Right atrium auricular region (tissue), 2 donors: ENCODE results near the gene ZSWIM4. TPM values are rescaled to one million over a fixed set of nuclear protein-coding genes. Genes with fewer than 3 reads are reported as not detected.
A peak's percentile ranks its signal among the peaks of the same experiment; 100 is the strongest.

ENCODE experiments used
- DNase-seq: peaks from one replicate; pipeline ENCODE4 v3.0.0-alpha.2; 2019; ENCODE audit warnings: low spot score
- H3K27ac ChIP-seq, 2 donors: fragments of 200-600 bp; sonication (generic); 1 replicate in 1 of 2; 2 replicates in 1 of 2; pipeline ENCODE4 v1.5.1; 2016 to 2019
- H3K27me3 ChIP-seq, 2 donors: fragments of 200-600 bp; sonication (generic); one replicate each; pipeline versions ENCODE4 v1.5.1 to v1.6.0; 2017 to 2019
- H3K36me3 ChIP-seq: fragments of 200-600 bp; sonication (generic); one replicate; pipeline ENCODE4 v1.5.1; 2016
- H3K4me1 ChIP-seq, 2 donors: fragments of 200-600 bp; sonication (generic); one replicate each; pipeline versions ENCODE4 v1.5.1 to v1.6.0; 2017 to 2019
- H3K4me3 ChIP-seq, 2 donors: fragments of 200-600 bp; sonication (generic); 1 replicate in 1 of 2; 2 replicates in 1 of 2; pipeline ENCODE4 v1.5.1; 2017 to 2019; ENCODE audit warnings: mild to moderate bottlenecking in 1 of 2, moderate library complexity in 1 of 2
- H3K9me3 ChIP-seq, 2 donors: fragments of 200-600 bp; sonication (generic); one replicate each; pipeline ENCODE4 v1.5.1; 2019
- CTCF ChIP-seq, 2 donors: fragments of 200-600 bp; sonication (generic); IDR thresholded peaks; one replicate each; pipeline ENCODE4 v1.5.1; 2019; ENCODE audit warnings: antibody characterized with exemption in 2 of 2
- microRNA counts, 2 donors: library from miRNA; unstranded; fragments of <30 nt; microRNA quantifications; one replicate each; lab custom pipeline; 2016 to 2017
- microRNA-seq, 2 donors: library from miRNA; unstranded; fragments of <30 nt; microRNA quantifications; one replicate each; pipeline ENCODE4, GENCODE V29; 2016 to 2017; ENCODE audit warnings: borderline number of aligned reads in 2 of 2, borderline replicate concordance in 1 of 2
- total RNA-seq, 2 donors: library from RNA; depleted of rRNA; stranded (reverse); fragments of >200 nt; gene quantifications; one replicate each; pipeline ENCODE4 v1.1.0, GENCODE V29; 2016

Gene ZSWIM4
- total RNA-seq, 2 donors from 2014 or later = 5.7 to 9.8 TPM

- Histone ChIP-seq H3K36me3 (no peaks in the 10 kb centered on the region), H3K4me1 (peaks cover 0 to 32% of the 10 kb centered on the region in 2 donors), H3K27ac (no peak overlapping the region), H3K4me3 (no peak overlapping the region), H3K27me3 (no peaks in the 10 kb centered on the region), H3K9me3 (no peaks in the 10 kb centered on the region)
- no peak for TF ChIP-seq CTCF (IDR thresholded peaks at IDR 0.05)
- no peak for DNase-seq
These were observed 82.1 kb downstream of the ZSWIM4 start for GRCh38 chr19:13877303-13877702.

DNA sequence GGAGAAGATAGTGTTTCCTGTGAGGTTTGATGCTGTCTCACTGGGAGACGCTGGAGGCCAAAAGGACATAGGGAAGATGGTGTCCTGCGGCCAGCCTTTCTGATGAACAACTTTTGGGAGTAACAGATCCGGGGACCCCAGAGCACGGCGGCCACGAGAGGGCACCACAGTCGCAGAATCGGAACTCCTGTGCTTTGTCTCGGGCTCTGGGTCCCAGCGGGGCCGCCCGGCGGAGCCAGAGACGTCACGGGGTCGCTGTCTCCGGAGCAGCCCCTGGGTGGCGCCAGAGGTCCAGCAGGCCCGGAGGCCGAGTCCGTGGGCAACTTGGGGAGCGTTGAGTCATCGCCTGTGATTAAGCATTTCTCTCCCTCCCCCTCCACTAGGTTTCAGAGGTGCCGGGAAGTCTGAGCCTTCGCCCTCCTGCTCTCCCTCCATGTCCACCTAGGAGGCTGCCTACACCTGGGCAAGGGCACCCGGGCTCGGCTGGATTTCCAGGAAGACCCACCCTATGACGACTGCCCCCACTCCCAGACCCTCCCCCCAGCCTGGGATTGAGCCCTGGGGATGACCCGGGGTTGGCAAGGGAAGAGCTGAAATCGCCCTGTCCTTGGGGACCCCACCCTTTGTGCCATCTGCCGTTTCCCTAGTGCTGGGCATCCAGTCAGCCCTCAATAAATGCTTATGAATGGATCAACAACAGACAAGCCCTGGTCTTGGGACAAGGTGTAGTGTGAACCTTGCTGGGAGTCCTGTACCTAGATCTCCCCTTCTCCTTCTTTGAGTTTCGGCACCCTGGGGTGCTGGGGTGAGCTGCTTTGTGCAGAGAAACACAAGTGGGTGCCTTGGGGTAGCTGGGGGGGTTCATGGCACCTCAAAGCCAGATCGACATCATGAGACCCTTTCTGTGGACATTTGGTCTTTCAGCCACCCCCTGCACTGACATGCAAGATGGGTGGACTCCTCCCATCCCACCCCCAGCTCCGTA lies 85.1 kb downstream of the ZSWIM4 start:
- H3K9me3 ChIP-seq = no peaks in the 10 kb centered on the region
- H3K36me3 ChIP-seq = no peaks in the 10 kb centered on the region
- DNase-seq = peak; percentile 99
- peak overlapping the region; percentile 63 to 82 for H3K27ac ChIP-seq
- H3K27me3 ChIP-seq = no peaks in the 10 kb centered on the region
- peak; percentile 98 to 100 for TF ChIP-seq CTCF (IDR thresholded peaks at IDR 0.05)
- peaks cover 0 to 22% of the 10 kb centered on the region in 2 donors for H3K4me1 ChIP-seq
- H3K4me3 ChIP-seq = peak overlapping the region in 1 of 2 donors; percentile 35

DNA sequence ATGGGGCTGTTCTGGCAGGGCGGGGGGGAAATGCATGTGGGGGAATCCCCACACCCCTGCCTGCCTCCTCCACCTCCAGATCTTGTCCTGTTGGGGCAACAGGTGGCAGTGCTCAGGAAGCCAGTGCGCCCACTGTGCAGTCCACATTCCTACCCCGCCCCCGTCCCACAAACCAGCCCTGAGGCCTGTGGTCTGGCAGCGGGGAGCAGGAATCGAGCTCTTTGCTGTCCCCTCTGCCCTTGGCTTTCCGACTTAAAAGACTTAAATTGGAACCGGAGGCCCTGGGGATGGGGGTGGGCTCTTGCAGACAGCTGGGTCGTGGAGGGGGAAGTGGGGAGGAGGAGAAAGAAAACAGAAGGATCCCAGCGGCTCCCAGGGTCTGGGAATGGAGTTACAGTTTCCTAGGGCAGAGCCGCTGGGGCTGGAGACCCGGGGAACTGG lies 86.0 kb downstream of the ZSWIM4 start:
- no peaks in the 10 kb centered on the region for H3K9me3 ChIP-seq
- no peaks in the 10 kb centered on the region for H3K27me3 ChIP-seq
- no peak overlapping the region for H3K4me3 ChIP-seq
- H3K36me3 ChIP-seq = no peaks in the 10 kb centered on the region
- no peak for TF ChIP-seq CTCF (IDR thresholded peaks at IDR 0.05)
- peak overlapping the region in 1 of 2 donors; percentile 82 for H3K27ac ChIP-seq
- H3K4me1 ChIP-seq = peaks cover 0 to 22% of the 10 kb centered on the region in 2 donors
- no peak for DNase-seq

MicroRNA genes within 50 kb of the gene (microRNA counts, 767-probe panel; counts per million panel counts)
- 2,294 to 3,937 counts per million in 2 donors for microRNA hsa-miR-181c-5p (lab: Ali Mortazavi, UCI)
- microRNA hsa-miR-23a-3p (lab: Ali Mortazavi, UCI) = 5,208 to 11,631 counts per million in 2 donors
- 3,999 to 8,696 counts per million in 2 donors for microRNA hsa-miR-24-3p (lab: Ali Mortazavi, UCI)
- 0 to 1,767 counts per million in 2 donors for microRNA hsa-miR-27a-3p (lab: Ali Mortazavi, UCI)

Small RNA genes within 50 kb of the gene (microRNA-seq; reads per million reads assigned to microRNA genes)
- 279 to 438 reads per million in 2 donors for gene MIR181C
- gene MIR181D = 457 to 569 reads per million in 2 donors

Other genes starting within 250 kb of the ZSWIM4 start
- 10 to 100 TPM; 18.2 to 19.4 TPM for gene MRI1, start 30.9 kb upstream of the ZSWIM4 start, total RNA-seq
- 100 to 1,000 TPM; 272 to 304 TPM for gene C19orf53, start 21.0 kb upstream of the ZSWIM4 start, total RNA-seq
- gene NANOS3, start 81.7 kb downstream of the ZSWIM4 start, total RNA-seq = not detected
- gene BRME1, start 110.7 kb downstream of the ZSWIM4 start, total RNA-seq = under 1 TPM; 0.28 to 0.70 TPM
- 10 to 100 TPM; 16.1 to 22.6 TPM for gene CC2D1A, start 110.8 kb downstream of the ZSWIM4 start, total RNA-seq
- 1 to 10 TPM in 1 of 2 donors, under 1 TPM in 1; 0.47 to 1.1 TPM for gene PODNL1, start 143.0 kb downstream of the ZSWIM4 start, total RNA-seq
- 10 to 100 TPM; 10.6 to 12.2 TPM for gene DCAF15, start 157.1 kb downstream of the ZSWIM4 start, total RNA-seq
- gene RFX1, start 210.9 kb downstream of the ZSWIM4 start, total RNA-seq = 1 to 10 TPM; 3.2 to 5.2 TPM
- gene RLN3, start 232.7 kb downstream of the ZSWIM4 start, total RNA-seq = not detected
- 1 to 10 TPM; 3.5 to 3.7 TPM for gene IL27RA, start 236.3 kb downstream of the ZSWIM4 start, total RNA-seq